SIG-M5 treated with dmso at 0.1 percent for 504 hours (cell line): ENCODE results near the gene ARMC12.
"Not testable (repeated sequence)": the region's sequence is repeated elsewhere in the genome, so short reads cannot be mapped to it uniquely, and the experiment has no call there.

ENCODE experiments used
- DNase-seq: peaks from one replicate; lab custom pipeline; 2025; ENCODE audit not compliant: unreplicated experiment; lab: John Stamatoyannopoulos, UW

ARMC12 gene

DNA sequence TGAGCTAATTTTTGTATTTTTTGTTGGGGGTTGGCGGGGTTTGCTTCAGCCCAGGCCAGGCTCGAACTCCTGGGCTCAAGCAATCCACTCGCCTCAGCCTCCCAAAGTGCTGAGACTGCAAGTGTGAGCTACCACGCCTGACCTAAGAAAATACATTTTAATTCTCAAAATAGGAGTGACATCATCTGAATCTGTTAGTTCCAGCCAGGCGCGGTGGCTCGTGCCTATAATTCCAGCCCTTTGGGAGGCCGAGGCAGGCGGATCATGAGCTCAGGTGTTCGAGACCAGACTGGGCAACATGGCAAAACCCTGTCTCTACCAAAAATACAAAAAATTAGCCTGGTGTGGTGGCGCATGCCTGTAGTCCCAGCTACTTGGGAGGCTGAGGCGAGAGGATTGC, 2.5 kb upstream of the ARMC12 start:
- not testable (repeated sequence) for DNase-seq

DNA sequence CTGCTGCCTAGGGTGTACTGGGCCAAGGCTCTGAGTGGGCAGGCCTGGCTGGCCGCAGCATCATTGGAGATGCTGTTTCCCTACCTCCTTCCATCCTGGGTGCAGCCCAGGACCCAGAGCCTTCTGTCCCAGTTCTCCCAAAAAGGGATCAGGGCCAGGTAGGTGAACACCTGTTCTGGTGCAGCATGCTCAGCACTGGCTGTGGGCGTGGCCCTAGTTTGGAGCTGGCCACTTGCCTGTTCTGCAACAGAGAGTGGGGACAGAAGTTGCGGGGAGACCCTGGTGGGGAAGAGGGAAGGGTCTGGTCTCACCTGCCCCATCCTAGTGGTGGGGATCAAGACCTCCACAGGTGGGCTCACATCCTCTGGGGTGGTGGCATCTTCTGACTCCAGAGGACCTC, 1.4 kb upstream of the ARMC12 start:
- DNase-seq: no peak

DNA sequence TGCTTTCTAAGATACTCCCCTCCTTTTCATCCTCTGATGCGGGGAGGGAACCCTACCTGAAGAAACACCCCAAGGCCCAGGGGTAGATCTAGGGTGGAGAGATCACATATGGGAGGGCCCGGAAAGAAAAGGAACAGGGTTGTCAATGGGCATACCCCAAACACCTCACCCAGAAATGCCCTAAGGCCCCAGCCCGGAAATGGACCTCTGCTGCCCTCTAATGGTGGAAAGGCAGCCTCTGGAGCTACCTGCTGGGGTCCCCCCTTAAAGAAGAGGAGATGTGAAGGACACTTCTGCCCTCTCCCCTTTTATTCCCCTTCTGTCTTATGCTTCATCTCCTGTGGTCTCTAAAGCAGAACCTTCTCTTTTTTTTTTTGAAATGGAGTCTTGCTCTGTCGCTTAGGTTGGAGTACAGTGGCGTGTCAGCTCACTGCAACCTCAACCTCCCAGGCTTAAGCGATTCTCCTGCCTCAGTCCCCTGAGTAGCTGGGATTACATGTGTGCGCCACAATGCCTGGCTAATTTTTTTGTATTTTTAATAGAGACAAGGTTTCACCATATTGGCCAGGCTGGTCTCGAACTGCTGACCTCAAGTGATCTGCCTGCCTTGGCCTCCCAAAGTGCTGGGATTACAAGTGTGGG, 458 bp upstream of the ARMC12 start:
- peak; percentile 30 for DNase-seq

DNA sequence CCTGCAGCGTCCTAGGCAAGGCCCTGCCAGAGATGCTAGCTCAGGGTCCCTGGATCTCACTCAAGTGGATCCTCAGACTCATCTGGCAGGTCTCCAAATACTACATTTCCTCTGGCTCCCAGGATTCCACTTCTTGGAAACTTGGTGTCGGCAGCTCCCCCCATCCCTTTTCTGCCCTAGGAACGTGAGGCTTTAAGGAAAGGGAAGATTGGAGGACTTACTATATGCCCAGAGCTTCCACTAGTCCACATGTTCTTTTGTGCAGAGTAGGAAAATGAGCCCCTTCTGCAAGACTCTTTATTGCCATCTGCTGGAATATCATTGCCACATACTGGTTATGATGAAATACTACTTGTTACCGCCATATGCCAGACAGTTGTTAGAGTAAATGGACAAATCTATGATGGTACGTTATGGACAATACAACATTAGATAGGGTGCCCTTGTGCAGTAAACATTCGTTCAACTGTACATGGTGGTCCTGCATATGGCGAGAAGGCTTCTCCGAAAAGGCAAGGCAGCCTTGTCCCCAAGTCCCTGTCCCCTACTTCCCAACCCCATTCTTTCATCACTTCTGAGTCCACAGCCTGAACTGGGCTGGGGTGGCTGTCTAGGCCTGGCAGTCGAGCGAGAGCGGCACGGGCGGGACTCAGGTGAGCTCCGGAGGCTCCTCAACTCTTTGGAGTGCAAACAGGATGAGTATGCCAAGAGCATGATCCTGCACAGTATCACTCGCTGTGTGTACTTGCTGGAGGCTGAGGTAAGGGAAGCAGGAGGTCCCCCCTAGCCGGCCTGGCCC, 780 bp downstream of the ARMC12 start:
- peak; percentile 91 for DNase-seq

DNA sequence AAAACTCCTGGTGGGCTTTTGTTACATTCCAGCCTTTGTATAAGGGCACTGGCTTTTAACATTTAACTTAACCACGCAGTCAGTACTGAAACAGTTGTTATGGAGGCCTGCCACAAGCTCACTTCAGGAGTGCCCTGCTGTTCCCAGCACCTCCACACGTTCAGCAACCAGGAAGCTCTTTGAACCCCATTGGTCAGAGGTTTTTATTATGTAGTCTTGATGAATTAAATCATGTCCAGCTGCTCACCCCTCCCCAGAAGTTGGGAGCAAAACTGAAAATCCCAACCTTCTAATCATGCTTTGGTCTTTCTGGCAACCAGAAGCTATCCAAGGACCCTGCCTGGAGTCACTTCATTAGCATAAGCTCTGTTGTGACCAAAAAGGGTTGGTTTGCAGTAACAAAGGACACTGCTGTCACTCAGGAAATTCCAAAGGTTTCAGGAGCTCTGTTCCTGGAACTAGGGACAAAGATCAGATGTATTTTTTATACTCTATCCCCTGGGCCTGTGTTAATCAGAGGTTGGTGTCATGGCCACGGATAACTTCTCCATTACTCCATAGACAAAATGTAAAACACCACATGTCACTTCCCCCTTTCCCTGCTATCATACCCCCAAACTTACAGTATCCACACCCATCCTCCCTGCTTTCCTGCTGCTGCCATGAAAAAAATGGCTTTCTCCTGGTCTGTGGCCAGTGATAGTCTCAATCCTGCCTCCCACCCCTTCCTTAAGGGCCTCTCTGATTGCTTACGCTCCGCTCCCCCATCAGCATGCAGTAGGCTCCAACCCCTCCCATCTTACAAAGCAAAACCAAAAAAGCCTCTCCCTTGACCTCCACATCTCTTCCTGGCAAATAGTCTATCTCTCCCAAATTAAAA, 3.1 kb downstream of the ARMC12 start:
- DNase-seq: no peak

DNA sequence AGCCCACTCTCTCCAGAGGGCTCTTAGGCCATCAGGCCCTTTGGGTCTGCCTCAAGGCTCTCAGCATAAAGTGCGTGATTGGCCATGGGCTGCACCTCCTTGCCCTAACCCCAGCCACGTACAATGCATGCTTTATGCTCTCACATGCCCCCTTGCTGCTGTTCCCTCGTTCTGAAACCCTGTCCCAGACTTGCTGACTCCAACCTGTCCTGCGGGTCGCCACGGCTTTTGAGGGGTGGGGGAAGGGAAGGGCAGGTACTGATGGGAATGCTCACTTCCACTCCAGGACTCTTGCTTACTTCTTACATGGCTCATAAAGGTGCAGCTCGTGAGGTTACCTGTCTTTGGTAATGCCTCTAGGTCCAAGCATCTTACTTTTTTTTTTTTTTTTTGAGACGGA, 6.0 kb downstream of the ARMC12 start:
- DNase-seq: no peak

DNA sequence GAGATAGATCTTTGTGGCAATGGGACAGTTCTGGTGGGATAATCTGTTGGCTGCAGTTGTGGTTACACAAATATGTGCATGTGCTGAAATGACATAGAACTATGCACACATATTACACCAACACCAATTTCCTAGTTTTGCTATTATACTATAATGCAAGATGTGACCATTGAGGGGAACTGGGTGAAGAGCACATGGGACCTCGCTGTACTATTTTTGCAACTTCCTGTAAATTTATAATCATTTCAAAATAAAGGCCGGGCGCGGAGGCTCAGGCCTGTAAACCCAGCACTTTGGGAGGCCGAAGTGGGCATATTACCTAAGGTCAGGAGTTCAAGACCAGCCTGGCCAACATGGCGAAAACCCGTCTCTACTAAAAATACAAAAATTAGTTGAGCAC, 8.7 kb downstream of the ARMC12 start:
- DNase-seq: no peak

DNA sequence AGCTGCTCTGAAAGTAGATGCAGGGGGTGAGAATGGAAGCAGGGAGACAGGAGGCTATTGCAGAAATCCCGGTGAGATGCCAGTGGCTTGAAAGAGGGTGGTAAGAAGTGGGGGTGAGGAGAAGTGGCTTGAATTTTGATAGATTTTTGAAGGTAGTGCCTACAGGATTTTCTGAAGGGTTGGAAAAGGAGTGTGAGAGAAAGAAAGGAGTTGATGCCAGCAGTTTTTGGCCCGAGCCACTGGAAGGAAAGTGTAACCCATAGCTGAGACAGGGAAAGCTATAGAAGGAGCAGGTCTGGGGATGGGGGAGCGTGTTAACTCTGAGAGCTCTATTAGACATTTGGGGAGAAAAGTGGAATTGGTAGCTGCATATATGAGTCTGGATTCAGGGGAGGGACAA, 9.7 kb downstream of the ARMC12 start:
- no peak for DNase-seq

DNA sequence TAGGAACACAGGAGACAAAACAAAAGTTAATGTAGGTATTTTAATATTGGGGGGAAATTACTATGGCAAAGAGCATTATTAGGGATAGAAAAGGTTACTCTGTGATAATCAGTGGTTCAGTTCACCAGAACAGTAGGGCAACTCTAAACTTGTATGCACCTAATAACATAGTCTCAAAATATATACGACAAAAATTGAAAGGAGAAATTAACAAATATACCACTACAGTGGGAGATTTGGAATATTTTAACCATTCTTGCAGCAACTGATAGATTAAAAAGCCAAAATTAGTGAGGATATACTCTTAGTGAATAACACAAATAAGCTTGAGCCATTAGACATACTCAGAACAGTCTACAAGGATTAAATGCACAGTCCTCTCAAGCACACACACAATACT, 11.0 kb downstream of the ARMC12 start:
- no peak for DNase-seq

DNA sequence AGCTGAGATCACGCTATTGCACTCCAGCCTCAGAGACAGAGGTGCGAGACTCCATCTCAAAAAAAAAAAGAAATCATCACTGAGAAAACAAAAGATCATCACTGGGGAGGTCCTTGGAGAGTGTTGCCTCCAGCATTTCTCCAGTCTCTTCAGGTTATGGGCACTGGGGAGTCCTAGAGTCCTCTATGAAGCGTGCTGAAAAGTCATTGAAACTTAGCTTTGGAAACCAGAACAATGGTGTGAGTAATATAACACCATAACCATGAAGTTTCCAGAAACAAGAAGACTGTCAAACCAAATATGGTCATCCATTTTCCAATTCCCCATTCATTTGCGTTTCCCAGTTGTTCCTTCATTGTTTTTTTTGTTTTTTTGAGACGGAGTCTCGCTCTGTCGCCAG, 13.7 kb downstream of the ARMC12 start:
- no peak for DNase-seq

DNA sequence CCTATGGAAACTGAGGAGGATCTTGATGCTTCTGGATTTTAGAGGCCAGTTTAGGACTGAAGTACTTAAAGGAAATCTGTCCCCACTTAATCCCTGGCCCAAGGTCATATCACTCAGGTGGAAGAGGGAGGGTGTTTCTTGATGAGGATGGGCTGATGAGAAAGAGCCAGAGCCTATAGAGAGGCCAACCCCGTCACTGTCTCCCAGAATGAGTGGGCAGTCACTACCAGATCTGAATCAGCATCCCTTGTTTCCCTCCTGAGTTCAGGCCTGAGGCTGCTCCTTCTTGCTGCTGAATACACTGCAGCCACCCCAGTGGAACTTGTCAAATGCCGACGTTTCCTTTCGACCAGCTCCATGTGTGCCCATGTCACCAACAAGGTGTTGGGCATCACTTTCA, 14.8 kb downstream of the ARMC12 start:
- DNase-seq: no peak

DNA sequence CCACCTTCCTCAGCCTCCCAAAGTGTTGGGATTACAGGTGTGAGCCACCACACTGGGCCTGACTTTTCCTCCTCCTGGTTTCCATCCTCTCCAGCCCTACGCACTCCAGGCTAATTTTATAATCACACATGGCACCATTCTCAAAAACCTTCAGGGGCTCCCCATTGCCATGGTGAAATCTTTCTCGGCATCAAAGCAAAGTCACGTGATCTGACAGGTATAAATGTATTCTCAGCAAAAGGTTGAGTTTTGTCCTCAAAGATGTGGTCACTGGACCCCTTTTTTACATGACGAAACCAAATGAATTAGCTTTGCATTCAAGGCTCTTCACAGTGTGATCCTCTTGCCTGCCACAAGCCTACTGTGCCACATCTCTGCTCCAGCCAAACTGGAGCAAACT, 15.5 kb downstream of the ARMC12 start:
- no peak for DNase-seq

DNA sequence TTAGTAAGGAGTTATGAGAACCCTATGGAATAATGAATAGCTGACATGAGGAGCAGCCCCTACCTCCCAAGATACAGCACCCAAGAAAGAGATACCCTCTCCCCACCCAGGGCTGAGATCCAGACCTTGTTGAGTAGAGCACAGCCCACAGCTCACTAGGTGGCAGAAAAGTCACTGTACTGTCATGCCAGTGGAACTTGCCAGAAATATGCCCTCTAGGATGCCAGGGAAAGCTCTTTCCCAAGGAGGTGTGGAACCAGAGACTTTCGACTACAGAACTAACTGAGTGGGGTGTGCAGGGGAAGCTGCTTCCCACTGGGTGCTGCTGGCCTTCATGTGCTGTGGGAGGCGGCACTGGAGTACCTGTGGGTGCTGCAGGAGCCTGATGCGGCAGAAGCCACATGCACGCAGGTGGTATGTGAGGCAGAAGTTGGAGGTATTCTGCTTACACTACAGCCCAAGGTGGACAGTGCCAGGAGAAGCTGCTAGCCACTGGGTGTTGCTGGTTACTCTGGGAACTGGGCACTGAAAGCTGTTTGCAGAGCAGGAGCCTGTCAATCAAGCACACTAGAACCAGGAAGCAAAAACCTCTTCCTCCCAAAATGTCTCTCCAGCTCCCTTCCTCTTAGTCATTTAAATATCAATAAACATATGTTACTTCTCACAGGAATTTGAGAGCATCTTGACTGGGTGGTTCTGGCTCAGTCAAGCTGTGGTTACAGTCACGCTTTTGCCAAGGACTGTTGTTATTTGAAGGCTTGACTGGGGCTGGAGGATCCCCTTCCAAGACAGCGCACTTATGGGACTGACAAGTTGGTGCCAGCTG, 17.8 kb downstream of the ARMC12 start:
- no peak for DNase-seq

DNA sequence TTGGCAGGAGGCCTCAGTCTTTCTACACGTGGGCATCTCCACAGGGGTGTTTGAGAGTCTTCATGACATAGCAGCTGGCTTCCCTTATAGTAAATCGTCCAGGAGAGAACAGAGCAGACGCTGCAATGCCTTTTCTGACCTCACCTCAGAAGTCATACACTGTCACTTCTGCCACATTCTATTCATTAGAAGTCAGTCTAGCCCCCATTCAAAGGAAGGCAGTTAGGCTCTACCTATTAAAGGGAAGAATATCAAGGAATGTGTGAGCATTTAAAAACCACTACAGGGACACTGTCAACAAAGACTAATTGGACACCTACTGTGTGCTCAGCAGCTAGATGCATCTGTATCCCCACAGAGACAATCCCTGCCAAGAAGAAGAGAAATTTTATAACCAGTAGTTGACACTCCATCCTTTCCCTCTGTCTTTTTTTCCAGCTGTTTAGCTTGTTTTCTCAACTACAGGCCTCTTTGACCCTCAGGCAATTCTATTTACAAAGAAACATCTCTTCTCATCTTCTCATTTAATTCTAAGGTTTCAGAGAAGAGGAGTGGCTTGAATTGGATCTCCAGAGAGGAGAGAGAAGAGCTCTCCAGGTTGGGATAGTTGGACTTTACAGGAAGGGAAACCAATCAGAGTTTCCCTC, 18.6 kb downstream of the ARMC12 start:
- no peak for DNase-seq

DNA sequence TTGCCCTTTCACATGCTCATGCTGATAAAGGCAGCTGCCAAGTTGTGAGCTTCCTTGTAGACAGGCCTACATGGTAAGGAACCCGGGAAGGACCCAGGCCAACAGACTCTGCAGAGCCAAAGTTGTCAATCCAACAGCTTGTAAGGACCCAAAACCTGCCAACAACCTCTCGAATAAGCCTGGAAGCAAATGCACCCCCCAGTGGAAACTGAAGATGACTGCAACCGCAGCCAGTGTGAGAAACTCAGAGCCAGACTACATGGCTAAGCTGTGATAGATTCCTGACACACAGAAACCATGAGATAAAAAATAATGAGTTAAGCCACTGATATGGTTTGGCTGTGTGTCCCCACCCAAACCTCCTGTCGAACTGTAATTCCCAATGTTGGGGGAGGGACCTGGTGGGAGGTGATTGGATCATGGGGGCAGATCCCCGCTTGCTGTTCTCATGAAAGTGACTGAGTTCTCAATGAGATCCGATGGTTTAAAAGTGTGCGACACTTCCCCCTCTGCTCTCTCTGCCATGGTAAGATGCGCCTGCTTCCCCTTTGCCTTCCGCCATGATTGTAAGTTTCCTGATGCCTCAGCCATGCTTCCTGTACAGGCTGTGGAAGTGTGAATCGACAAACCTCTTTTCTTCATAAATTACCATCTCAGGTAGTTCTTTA, 20.8 kb downstream of the ARMC12 start:
- peak; percentile 37 for DNase-seq

DNA sequence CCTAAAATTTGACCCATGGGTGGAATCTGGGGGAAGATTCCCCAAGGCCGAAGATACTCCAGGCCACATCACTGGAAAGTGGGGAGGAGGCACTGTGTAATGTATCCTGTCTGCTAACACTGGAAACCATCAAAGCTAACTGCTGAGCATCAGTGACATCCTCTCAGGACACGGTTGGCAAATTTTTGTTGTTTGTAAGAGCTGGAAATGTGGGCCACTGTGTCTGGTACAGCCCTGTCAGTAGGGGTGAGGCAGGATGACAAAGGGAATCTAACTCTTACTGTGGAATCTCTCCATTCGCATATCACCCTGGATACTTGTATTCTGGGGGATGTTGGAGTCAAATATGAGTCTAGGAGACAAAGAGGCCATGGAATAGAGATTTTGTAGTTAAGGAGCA, 22.6 kb downstream of the ARMC12 start:
- no peak for DNase-seq

DNA sequence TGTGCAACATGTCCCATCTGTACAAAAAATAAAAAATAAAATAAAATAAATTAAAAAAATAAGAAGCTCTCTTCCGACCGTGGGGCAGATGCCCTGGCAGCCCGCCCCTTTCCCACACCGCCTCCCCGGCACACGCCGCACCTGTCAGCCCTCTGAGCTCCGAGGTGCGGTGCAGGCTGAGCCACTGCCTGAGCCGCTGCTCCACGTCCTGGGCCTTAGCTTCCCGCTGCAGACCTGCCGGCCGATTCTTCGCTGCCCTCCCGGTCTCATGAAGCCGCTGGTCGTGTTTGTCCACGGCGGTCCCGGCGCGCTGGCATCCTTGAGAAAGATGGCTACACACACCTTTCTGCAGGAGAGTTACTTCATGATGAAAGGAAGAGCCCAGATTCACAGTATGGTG, 28.9 kb downstream of the ARMC12 start:
- no peak for DNase-seq

DNA sequence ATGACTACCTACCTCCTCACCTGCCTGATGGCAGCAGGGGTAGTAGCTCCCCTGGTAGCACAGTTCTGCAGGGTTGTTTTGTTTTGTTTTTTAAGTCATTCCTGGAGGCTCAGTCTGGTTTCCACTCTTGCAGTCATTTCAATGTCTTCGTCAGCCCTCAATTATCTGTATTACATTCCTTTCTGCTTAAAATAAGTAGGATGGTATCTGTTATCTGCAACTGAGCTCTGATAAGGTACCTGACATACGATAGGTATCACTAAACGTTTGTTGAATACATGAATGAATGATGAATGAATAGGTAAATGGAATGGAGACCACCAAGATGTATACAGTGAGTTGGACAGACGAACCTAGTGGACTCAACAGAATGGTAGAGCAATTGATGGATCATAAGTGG, 32.4 kb downstream of the ARMC12 start:
- no peak for DNase-seq

DNA sequence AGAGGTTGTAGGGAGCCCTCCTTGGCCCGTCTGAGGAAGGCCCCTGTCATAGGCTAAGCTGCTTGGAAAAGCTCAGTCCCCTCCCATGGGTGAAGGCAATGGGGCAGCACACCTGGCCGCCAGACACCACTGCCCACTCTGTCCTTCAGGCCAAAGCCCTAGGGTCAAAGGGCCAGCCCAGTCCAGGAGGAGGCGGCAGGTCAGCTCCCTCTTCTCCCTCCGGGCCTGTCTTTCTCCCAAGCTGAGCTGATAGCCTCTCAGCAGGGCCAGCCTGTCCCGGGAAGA, 34.5 kb downstream of the ARMC12 start:
- no peak for DNase-seq

DNA sequence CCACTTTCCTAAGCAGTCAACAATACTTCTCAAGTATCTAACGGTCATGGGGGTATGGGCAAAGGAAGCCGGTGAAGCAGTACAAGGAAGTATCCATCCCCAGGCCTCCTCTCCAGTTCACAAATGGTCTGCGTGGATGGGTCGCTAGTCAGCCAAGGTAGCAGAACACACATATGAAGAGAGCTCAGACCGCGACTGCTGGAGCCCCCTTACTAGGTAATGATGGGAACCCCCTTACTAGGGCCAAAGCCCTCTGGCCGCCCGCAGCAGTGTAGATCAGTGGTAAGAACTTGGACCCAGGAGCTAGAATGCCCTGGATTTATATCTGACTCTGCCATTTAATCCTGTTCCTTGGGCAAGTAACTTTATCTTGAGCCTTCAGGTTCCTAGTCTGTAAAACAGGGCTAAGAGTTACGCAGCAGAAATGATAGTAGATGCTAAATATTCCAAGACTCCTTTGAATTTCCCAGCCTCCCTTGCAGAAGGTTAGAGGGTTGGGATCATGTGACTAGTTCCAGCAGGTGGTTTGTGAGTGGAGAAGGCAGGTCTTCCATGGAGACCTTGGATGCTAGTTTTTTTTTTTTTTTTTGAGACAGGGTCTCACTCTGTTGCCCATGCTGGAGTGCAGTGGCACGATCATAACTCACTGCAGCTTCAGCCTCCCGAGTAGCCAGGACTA, 37.4 kb downstream of the ARMC12 start:
- DNase-seq: no peak
